ENCODE data around the gene EVC2.

Gene EVC2

DNA sequence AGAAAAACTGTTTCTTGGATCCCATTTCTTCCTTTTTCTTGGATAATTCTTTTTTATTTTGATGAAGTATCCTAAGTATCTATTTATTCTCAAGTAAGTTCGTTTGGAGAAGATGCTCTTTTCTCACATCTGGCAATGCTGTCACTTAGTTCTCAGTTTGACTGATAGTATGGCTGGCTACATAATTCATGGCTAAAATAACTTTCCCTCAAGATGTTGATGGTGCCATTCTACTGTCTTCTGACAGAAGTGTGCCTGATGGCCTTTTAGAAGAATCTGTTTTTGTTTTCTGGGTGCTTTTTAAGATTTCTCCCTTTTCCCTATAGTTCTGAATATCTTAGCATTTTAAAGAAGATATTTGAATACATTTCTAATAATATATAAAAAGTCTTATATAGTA lies 41.6 kb downstream of the EVC2 start:
- no peak for DNase-seq (ENCODE audit: low spot score)

DNA sequence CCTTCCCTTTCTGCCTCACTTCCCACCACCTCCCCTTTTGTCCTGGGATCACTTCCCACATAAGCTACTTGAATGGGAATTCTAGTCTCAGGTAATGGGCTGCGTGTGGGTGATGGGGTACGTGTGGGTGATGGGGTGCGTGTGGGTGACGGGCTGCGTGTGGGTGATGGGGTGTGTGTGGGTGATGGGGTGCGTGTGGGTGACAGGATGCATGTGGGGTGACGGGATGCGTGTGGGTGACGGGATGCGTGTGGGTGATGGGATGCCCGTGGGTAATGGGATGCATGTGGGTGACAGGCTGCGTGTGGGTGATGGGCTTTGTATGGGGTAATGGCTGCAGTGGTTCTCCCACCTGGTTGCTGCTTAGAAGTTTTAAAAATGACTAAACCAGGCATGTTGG lies 43.6 kb downstream of the EVC2 start:
- no peak for DNase-seq (ENCODE audit: low spot score)

DNA sequence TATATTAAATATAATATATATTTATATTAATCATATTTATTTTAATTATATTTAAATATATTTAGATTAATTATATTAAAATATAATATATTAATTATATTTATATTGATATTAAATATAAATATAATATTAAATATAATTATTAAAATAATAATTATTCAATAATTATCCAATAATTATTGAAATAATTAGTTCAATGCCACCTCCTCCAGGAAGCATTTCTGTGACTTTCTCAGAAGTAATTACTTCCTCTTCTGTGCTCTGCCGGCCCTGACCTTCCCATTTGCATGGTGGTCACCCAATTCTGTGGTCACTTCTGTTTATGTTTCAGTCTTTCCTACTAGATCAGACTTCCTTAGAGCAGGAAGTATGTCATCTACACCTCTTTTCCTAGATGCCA lies 45.8 kb downstream of the EVC2 start:
- no peak for DNase-seq (ENCODE audit: low spot score)

DNA sequence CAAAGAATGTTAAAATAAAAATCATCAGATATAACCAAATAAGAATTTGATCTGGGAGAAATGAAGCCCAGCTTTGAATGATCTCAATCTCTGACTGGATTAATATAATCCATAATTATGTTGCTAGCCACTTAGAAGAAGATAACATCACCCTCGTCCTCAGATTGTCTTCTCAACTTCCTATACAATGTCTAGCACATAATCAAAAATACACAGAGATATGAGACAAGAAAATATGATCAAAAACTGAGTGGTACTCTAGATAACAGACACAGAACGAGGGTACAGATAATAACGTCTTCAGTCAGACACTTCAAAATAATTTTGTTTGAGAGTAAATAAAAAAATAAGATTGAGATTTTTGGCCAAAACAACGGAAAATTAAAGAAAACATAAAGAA lies 47.1 kb downstream of the EVC2 start:
- no peak for DNase-seq (ENCODE audit: low spot score)

DNA sequence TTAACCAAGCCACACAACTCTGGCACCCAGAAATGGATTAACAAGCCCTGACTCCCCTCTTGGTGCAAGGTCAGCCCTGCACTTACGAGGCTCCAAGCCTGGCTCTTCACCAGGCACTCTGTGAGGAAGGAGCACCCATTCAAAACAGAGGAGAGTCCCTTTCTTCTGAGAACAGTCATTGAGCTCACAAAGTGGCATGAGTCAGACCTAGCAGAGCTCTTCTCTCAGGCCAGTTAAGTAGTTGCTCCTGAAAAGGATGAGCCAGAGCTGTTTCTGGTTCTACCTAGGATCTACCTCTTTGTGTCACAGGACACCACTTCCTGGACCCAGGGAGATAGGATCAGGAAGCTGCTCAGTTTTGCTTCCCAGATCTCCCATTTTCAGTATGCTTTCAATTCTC lies 48.2 kb downstream of the EVC2 start:
- DNase-seq (ENCODE audit: low spot score): no peak

DNA sequence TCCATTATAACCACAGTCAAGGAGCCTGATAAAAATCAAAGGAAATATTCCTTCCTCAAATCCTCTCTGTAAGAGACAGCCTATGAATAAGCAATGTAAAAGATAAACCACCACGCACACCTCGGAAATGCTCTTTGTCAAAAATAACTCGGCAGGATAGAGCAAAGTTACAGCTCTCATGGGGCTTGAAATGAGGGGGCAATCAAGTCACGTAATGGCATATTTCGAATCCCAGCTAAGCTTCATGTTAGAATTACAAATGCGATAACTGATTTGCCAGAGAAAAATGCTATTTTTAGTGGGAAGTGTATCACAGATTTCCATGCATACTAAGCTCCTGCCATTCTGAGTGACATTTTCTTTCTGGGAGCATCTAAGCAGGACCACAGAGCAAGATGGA lies 49.4 kb downstream of the EVC2 start:
- no peak for DNase-seq (ENCODE audit: low spot score)

DNA sequence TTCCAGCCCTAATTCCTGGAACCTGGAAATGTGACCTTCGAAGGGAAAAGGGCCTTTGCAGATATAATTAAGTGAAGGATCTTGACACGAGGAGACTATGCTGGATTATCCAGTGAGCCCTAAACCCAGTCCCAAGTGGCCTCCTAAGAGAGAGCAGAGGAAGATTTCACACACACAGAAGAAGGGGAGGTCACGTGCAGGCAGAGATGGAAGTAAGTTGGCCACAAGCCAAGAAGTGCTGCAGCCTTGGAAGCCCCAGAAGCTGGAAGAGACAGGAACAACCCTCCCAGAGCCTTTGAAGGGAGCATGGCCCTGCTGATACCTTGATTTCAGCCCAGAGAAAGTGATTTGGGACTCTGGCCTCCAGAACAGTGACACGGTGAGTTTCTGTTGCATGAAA lies 51.9 kb downstream of the EVC2 start:
- DNase-seq (ENCODE audit: low spot score): no peak

DNA sequence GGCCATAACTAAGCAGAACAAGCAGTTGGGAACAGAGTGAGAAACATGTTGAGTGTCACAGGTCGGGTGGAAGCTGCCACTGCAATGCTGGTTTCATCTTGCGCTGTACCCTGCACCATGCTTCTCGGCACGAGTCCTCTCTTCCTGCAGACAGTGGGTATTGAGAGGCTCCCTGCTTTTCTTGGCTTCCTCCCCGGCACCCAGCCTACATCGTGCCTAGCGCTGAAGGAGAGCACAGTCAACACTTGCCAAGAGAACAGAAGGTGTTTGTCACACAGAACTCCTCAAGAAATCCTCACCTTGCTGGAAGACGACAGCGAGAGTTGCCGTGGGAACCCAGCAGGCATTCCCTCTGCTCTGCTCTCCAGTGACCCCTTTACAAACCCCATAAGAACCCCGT lies 53.6 kb downstream of the EVC2 start:
- no peak for DNase-seq (ENCODE audit: low spot score)

DNA sequence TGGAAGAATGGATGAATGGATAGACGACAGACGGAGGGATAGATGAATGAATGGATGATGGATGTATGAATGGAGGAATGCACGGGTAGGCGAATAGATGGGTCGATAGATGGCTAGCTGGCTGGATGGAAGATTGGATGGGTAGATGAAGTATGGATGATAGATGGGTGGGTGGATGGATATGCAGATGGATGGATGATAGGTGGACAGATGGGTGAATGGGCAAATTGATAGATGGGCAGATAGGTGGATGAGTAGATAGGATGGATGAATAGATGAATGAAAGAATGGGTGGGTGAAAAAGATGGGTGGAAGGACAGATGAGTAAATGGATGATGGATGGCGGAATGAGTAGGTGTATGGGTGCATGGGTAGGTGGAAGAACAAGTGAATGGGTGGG lies 57.3 kb downstream of the EVC2 start:
- no peak for DNase-seq (ENCODE audit: low spot score)

DNA sequence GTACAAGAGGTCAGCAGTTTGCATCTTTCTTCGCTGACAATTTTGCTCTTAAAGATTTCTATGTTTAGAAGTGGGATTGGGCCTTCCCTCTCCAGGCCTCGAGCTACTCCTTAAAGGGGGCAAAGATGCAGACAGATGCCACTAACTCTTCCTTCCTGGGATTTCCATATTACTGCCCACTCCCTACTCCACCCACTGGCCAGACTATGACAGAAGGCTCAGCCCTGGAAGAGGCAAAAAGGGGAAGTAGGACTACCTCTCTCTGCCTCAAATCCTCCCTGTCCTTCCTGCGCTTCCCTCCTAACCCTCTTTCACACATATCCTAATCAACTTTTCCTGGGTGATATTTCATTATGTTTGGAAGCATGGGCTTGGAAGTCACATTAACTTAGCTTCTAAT lies 58.3 kb downstream of the EVC2 start:
- DNase-seq (ENCODE audit: low spot score): no peak

DNA sequence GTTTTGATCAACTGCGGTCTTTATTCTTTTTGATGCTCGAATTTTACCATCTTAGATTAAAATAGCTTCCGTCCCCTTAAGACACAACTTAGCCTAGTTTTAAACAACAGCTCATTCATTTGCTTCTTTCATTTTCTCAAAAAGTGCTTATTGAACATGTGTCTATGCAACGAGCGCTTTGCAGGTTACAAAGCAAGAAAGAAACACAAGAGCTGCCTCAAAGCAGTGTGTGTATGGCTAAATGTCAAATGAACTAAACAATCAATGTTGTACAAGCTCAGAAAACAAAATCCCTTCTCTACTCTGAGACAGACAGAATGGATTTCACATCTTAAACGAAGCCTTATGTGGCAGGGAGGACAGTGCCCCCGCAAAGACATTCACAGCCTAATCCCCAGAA lies 61.0 kb downstream of the EVC2 start:
- DNase-seq (ENCODE audit: low spot score): no peak

DNA sequence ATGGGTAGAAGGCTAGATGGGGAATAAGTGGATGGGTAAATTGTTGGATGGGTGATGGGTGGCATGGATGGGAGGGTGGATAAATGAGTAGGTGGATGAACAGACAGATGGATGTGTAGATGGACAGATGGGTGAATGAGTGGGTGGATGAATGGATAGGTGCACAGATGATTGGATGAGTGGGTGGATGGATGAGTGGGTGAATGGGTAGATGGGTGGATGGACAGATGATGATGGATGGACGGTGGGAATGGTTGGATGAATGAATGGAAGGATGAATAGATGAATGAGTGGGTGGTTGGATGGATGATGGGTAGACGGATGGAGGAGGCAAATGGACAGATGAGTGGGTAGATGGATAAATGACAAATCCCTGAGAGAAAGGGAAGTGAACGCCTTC lies 68.3 kb downstream of the EVC2 start:
- DNase-seq (ENCODE audit: low spot score): no peak

DNA sequence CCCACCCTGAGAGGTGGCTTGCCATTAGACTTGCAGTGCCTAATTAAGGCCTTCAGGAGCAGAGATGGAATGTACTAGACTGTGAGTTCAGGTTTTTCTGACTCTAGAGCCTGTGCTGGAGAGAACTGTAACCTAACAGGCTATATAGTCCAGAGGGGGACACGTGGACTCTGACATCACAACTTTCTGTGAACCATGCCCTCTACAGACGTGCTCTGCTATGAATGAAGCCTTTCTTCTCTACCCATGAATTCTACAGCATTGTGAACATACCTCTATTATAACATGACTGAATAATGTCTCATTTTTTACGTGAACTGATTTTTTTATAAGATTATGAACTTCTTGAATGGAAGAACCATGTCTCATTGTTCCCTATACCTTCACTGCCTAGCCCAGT lies 68.8 kb downstream of the EVC2 start:
- no peak for DNase-seq (ENCODE audit: low spot score)

DNA sequence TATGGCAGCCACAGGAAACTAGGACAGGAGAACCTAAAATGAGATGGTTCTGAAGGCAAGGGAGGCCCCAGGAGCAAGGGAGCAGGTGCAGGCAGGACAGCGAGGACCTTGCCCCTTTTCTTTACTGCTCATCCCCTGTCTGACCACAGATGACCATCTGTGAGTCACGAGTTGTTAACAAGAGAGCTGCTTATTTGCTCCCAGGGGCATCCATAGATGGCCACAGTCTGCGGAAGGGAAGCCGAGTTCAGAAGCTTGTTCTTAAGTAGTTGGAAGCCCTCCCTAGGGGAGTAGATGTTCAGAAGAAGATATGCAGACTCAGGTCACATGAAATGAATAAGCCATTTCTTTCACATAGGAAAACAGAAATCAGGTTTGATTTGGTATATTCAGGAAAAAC lies 69.4 kb downstream of the EVC2 start:
- no peak for DNase-seq (ENCODE audit: low spot score)

DNA sequence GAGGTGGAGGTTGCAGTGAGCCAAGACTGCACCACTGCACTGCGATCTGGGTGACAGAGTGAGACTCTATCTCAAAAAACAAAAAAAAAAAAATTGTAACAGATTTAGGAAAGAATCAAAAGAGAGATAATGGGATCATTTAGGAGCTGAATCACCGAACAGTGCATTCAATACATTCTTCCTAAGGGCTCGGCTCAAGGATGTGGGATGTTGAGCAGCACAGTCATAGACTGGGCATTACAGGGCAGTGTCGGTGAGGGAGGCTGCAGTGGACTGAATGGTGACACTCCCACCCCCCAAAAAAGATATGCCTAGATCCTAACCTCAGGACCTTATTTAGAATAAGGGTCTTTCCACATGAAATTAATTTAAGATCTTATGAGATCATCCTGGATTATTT lies 70.0 kb downstream of the EVC2 start:
- no peak for DNase-seq (ENCODE audit: low spot score)

DNA sequence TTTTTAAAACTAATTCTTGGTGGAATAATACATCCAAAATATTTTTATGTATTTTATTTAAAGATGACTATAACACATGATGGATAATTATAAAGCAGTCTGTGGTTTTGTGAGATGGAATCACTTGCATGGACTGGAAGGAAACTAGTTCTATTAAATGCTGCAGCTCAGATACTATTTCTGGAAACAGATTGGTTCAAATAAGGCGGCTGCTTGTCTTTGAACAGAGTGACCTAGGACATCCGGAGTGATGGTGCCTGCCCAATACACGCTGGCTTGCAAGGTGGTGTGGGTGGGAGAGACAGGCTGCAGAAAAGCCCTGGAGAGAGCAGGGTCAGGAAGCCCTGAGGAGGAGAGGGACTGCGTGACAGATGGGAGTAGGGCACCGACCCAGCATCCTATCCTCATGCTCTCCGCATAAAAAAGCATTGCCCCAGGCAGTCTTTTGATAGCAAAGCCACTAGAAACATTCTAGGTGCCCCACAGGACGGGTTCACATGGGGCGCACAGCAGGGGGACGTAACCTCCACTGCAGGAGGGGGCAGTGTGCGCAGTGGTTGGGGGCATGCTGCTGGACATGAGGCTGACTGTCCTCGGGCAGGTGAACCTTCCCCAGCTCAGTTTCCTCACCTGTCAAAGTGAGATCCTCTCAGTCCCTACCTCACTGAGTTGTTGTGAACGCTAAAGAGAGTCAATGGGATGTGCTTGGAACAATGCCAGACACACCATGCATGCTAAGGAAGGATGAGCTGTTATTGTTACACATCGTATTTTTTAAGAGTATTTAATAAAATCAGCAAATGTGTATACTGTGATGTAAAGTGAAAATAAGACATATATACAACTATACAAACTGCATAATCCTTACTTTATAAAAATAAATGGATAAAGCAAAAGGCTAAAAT lies 71.3 kb downstream of the EVC2 start:
- DNase-seq (ENCODE audit: low spot score): no peak

DNA sequence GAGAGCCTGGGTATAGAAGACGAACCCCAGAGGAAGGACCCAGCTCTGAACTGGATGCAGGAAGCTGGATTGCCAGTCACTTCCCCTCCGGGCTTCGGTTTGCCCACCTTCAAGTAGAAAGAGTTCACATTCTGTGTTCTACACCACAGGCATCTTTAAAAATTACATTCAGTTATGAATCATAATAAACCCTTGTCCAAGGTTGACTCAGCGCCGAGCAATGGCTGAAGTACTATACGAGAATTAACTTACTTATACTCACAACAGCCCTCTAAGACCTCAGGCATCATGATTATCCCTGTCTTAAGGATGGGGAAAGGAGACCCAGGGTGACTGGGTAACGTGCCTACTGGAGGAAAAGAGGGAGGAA lies 72.5 kb downstream of the EVC2 start:
- no peak for DNase-seq (ENCODE audit: low spot score)

DNA sequence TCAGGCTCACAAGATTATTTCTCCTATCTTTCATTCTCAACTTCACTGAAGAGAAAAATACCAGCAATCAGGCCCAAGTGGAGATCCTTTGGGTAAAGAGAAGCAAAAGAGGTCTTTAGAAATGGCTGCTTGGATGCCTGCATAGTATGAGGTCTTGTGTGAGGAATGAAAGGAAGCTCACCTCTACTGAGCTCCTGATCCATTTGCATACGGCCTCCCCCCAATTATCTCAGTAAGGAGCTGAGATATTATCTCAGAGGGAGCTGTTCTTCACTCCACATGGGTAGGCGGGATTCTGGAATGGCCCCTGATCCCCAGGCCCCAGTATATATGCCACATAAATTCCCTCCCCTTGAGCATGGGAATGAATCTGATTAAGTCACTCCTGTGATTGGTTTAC lies 75.8 kb downstream of the EVC2 start:
- DNase-seq (ENCODE audit: low spot score): no peak

DNA sequence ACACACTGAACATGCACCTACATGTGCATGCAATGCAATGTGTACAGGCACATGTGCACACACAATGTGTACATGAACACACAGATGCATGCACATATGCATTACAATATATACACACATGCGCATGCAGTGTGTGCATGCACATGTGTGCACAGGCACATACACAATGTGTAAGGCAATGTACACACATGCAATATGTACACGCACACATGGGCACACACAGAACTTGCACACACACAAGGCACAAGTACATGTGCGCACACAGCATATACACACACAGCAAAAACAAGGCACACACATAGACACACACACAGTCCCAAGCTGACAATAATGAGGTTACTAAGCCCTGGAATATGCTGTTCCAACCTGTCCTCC lies 76.3 kb downstream of the EVC2 start:
- DNase-seq (ENCODE audit: low spot score): no peak

DNA sequence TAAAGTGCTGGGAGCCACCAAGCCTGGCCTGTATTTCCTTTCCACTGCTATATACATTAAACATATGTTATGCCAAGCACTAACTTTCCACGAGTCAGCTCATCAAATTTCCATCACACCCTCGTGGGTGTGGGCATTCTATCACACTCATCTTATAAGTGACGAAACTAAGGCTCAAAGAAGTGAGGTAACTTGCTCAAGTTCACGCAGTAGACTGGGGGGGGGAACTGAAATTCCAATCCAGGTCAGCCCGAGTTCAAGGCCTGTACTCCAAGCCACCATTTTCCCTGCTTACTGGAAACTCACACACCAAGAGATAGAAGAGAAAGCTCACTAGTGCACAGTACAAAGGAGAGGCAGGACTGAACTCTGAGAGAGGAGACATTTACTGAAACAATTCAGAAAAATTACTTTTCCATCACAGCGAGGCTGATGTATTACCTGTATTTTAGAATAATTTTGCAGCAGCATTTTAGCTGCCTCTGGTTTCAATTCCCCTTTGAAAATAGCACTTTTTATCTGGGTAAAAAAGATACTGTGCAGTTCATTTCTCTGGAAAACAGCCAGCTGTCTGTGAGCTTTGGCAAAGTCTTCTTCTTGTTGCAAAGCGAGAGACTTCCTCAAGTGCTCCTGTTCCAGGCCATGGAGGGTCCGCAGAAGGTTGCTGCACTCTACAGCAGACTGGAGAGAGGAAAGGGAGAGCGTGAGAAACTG lies 76.8 kb downstream of the EVC2 start:
- no peak for DNase-seq (ENCODE audit: low spot score)

DNA sequence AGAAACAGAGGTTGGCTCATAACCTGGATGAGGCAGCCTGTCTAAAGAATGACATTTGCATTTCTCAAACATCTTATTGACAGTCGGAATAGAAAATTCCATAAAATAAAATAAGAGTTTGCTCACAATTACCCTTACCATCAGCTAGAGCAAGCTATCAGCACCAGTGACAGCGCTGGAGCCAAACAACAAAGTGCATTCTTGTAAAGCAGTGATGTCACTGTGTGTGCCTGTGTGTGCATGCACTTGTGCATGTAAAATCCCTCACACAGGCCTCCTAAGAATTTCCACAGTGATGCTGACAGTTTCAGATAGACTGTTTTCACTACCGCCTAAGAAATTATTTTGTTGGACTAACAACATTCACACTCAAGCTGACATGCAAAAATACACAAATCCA lies 77.6 kb downstream of the EVC2 start:
- DNase-seq (ENCODE audit: low spot score): no peak

DNA sequence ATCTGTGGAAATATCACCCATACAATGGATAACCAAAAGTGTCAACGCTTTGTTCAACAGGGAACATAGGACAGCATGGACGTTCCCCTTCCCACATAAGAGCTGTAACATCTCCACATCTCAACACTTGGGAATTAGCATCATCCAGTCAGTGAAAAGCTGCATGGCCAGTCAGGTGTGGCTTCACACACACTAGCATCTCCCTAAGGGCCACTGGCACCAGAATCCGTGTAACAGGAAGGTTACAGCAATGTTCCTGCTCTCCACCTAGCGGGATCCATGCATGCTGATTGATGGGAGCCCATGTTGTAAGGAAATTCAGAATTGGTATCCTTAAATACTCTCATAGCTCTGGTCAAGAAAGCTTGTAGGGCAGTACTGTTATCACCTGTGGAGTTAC lies 78.8 kb downstream of the EVC2 start:
- DNase-seq (ENCODE audit: low spot score): no peak

DNA sequence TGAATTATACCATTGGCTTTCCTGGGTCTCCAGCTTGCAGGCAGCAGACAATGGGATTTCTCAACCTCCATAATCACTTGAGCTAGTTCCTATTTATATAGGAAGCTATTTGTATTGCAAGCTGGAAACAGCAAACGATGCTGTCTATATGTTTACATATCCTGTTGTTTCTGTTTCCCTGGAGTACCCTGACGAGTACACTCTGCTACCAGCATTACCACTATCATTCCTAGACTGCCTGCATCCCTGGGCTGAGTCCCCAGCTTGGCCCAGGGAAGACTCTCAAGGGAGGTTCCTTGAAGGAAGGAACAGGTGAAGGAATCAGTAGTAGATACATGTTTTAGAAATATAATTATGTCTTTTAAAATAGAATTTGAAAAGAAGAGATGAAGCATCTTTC lies 81.4 kb downstream of the EVC2 start:
- DNase-seq (ENCODE audit: low spot score): no peak

DNA sequence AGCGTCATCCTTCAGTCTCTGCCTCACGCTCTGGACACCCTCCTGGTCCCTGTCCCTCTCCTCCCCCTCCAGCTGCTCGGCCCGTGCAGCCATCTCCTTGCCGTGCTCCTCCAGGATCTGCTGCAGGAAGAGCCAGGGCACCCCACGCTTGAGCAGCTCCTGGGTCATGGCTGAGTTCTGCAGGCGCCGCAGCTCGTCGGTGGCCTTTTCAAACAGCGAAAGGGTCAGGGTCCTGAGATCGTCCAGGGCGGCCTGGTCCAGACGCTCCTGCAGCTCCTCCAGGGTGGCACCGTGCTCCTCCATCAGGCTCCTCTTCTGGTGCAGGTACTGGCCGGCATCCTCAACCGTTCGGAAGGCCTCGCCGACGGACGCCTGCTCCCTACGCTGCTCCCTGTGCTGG lies 85.8 kb downstream of the EVC2 start:
- no peak for DNase-seq (ENCODE audit: low spot score)

All from CD4-positive, alpha-beta T cell treated with Interleukin-6 at 100 ng/mL for 8 hours (primary cell).